Measurements from ENCODE around the gene NLE1.
A peak's percentile ranks its signal among the peaks of the same experiment; 100 is the strongest.
"Not testable (repeated sequence)": the region's sequence is repeated elsewhere in the genome, so short reads cannot be mapped to it uniquely, and the experiment has no call there.

Gene NLE1

GRCh38 chr17:35161281-35161761 lies 19.2 kb upstream of the NLE1 start:
- peak; percentile 7 for DNase-seq (ENCODE audit: low read depth)

GRCh38 chr17:35160354-35161201 lies 18.5 kb upstream of the NLE1 start:
- no peak for DNase-seq (ENCODE audit: low read depth)

- DNase-seq (ENCODE audit: low read depth), result no peak
Measured at GRCh38 chr17:35159940-35160339, 17.8 kb upstream of the NLE1 start.

GRCh38 chr17:35155246-35155645 lies 13.1 kb upstream of the NLE1 start:
- no peak for DNase-seq (ENCODE audit: low read depth)

- DNase-seq (ENCODE audit: low read depth), result no peak
Measured at GRCh38 chr17:35154196-35155165, 12.4 kb upstream of the NLE1 start.

GRCh38 chr17:35152421-35153140 lies 10.5 kb upstream of the NLE1 start:
- DNase-seq (ENCODE audit: low read depth), result no peak

DNA sequence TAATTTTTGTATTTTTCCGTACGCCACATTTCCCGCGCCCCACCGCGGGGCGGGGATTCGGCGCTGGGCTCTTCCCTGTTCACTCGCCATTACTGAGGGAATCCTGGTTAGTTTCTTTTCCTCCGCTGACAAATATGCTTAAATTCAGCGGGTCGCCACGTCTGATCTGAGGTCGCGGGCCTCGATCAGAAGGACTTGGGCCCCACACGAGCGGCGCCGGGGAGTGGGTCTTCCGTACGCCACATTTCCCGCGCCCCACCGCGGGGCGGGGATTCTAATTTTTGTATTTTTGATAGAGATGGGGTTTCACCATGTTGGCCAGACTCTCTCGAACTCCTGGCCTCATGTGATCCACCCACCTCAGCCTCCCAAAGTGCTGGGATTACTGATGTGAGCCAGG lies 9.0 kb upstream of the NLE1 start:
- DNase-seq (ENCODE audit: low read depth), result not testable (repeated sequence)

DNA sequence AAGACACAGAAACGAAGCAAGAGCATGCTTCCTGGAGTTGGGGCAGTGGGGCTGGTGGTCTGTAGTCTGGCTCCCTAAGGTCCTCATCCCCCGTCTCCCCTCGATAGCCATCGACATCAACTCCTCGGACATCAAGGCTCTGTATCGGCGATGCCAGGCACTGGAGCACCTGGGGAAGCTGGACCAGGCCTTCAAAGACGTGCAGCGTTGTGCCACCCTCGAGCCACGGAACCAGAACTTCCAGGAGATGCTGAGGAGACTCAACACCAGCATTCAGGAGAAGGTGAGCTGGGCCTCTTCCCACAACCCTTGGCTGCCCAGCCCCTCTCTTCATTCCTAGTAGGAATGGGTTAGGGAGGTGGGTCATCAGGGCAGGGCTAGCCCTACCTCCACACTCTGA lies 7.8 kb upstream of the NLE1 start:
- no peak for DNase-seq (ENCODE audit: low read depth)

GRCh38 chr17:35148144-35148543 lies 6.0 kb upstream of the NLE1 start:
- no peak for DNase-seq (ENCODE audit: low read depth)

DNA sequence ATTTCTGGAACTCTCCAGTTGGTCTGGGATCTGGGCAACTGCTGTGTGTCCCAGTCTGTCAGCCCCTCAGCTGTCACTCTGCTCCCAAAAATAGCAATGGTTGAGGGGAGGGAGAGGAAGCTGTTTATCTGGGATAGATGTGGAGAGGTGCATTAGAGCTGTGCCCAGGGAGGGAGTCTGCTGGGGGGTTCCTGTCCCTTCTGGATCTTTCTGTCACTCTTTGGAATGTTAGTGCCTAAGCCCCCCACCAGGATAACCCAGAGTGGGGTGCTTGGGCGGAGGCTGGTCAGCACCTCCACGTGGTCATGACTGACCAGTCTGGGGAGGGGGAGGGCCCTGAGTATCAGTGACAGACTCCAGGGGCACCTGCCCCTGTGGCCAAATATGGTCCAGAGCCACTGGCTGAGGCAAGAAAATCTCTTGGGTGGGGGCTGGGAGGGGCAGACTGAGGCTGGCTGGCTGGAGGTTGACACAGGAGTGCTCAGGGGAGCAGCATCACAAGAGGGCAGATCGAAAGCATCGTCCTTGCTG lies 5.3 kb upstream of the NLE1 start, which contains the start of gene UNC45B:
TSS of gene UNC45B (plus strand) at position 443 of the 531 bp plus-strand sequence. CDS start 447 bp downstream, outside the sequence.
- no peak for DNase-seq (ENCODE audit: low read depth)

GRCh38 chr17:35146214-35146833 lies 4.2 kb upstream of the NLE1 start:
- no peak for DNase-seq (ENCODE audit: low read depth)

GRCh38 chr17:35144840-35145239 lies 2.7 kb upstream of the NLE1 start:
- no peak for DNase-seq (ENCODE audit: low read depth)

GRCh38 chr17:35142467-35142796 lies 329 bp upstream of the NLE1 start:
- no peak for DNase-seq (ENCODE audit: low read depth)

- no peak for DNase-seq (ENCODE audit: low read depth)
Measured at GRCh38 chr17:35138218-35138617, 3.9 kb downstream of the NLE1 start.

DNA sequence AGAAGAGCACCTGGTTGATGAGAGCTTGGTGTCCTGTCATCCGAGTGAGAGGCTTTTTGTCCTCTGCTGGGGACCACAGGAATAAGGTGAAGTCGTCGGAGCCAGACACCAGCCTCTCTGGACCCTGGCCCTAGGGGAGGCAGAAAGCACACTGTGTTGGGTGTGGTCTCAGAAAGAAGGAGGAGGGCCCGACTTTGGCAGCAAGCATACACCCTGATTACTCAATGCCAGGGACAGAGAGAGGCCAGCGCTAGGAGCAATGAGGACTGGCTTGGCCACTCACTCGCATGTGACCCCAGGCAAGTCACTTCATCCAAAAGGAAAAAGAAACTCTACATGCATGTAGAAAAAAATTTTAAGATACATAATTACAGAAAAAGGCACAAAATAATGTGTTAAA lies 6.8 kb downstream of the NLE1 start:
- no peak for DNase-seq (ENCODE audit: low read depth)

GRCh38 chr17:35132816-35133550 lies 9.1 kb downstream of the NLE1 start:
- DNase-seq (ENCODE audit: low read depth), result no peak

DNA sequence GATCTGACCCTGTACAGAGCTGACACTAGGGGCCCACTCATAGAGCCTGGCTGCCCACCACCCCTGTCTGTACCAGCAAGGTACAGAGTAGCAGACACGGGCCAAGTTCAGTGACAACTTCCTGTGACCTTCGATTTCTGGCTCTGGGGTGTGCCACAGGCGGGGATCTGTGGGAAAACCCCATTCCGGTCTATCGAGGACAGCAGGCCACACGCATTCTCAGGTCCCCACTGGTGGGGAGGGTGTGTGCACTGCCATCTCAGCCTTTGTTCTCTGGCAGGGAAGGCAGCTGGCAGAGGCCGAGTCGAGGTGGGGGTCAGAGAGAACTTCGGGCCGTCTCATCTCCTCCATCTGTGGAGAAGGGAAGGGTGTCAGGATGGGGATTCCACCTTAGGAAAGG lies 10.0 kb downstream of the NLE1 start:
- no peak for DNase-seq (ENCODE audit: low read depth)

GRCh38 chr17:35130392-35130791 lies 11.7 kb downstream of the NLE1 start:
- DNase-seq (ENCODE audit: low read depth), result no peak

- no peak for DNase-seq (ENCODE audit: low read depth)
Measured at GRCh38 chr17:35129973-35130351, 12.1 kb downstream of the NLE1 start.

GRCh38 chr17:35129154-35129972 lies 12.7 kb downstream of the NLE1 start:
- peak; percentile 24 for DNase-seq (ENCODE audit: low read depth)
